ENCODE results near the gene ATG3.
A peak's percentile ranks its signal among the peaks of the same experiment; 100 is the strongest.

ATG3 gene

GRCh38 chr3:112583105-112583504 is 21.3 kb upstream of the ATG3 start:
- no peak for DNase-seq (ENCODE audit: low read depth)
- TF ChIP-seq, protein P1, sequence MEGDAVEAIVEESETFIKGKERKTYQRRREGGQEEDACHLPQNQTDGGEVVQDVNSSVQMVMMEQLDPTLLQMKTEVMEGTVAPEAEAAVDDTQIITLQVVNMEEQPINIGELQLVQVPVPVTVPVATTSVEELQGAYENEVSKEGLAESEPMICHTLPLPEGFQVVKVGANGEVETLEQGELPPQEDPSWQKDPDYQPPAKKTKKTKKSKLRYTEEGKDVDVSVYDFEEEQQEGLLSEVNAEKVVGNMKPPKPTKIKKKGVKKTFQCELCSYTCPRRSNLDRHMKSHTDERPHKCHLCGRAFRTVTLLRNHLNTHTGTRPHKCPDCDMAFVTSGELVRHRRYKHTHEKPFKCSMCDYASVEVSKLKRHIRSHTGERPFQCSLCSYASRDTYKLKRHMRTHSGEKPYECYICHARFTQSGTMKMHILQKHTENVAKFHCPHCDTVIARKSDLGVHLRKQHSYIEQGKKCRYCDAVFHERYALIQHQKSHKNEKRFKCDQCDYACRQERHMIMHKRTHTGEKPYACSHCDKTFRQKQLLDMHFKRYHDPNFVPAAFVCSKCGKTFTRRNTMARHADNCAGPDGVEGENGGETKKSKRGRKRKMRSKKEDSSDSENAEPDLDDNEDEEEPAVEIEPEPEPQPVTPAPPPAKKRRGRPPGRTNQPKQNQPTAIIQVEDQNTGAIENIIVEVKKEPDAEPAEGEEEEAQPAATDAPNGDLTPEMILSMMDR (IDR thresholded peaks at IDR 0.05; ENCODE audit: insufficient read depth, low read depth, low read length, missing control alignments): no peak
- no peak overlapping the region for H3K4me3 ChIP-seq (ENCODE audit: low read depth, low read length)

DNA sequence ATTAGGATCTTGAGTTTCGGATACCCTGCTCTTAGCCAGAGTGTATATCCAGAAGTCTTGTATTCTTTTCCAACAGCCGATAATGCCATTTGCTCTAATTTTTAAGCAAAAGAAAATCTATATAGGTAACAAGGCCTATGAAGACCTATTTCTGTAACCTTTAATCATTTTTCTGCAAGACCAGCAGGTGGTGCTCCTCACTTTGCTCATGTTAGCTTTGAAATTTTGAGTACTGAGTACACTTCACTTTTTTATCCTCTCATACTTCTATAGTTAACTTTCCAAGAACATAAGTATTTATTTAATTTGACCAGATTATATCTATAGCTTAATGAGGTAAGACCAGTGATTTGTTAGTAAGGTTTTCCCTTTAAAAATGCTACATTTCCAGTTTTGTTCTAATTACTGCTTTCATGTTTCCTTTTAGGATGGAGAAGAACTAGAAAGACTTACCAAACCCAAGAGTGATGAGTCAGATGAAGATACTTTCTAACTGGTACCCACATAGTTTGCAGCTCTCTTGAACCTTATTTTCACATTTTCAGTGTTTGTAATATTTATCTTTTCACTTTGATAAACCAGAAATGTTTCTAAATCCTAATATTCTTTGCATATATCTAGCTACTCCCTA is 20.6 kb upstream of the ATG3 start:
- H3K4me3 ChIP-seq (ENCODE audit: low read depth, low read length): no peak overlapping the region
- DNase-seq (ENCODE audit: low read depth): peak; percentile 67
- TF ChIP-seq, protein P1 (IDR thresholded peaks at IDR 0.05; ENCODE audit: insufficient read depth, low read depth, low read length, missing control alignments): peak; percentile 48

DNA sequence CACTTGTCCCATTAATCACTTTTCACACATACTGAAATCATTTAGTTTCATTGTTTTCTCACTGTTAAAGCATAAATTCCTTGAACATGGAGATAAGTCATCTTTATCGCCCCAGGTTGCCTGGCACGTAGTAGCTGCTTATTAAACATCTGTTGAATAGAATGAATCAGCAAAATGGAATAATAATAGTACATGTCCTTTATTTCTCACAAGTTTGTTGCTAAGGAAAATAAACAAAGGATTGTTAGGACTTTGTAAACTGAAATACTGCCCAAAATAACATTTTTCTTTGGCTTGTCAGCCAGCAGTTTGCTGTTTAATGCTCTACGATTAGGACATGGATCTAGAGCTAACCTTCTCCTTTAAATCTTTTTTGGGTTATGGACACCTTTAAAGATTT is 17.9 kb upstream of the ATG3 start:
- TF ChIP-seq, protein P1 (IDR thresholded peaks at IDR 0.05; ENCODE audit: insufficient read depth, low read depth, low read length, missing control alignments): no peak
- DNase-seq (ENCODE audit: low read depth): no peak
- no peak overlapping the region for H3K4me3 ChIP-seq (ENCODE audit: low read depth, low read length)

GRCh38 chr3:112579232-112579631 is 17.5 kb upstream of the ATG3 start:
- TF ChIP-seq, protein P1 (IDR thresholded peaks at IDR 0.05; ENCODE audit: insufficient read depth, low read depth, low read length, missing control alignments): no peak
- no peak for DNase-seq (ENCODE audit: low read depth)

GRCh38 chr3:112572701-112573100 is 10.9 kb upstream of the ATG3 start:
- TF ChIP-seq, protein P1 (IDR thresholded peaks at IDR 0.05; ENCODE audit: insufficient read depth, low read depth, low read length, missing control alignments): no peak
- no peak for DNase-seq (ENCODE audit: low read depth)

More at GRCh38 chr3:112579232-112579631, 17.5 kb upstream of the ATG3 start:
- no peak overlapping the region for H3K4me3 ChIP-seq (ENCODE audit: low read depth, low read length)

GRCh38 chr3:112569265-112569664 is 7.5 kb upstream of the ATG3 start:
- H3K4me3 ChIP-seq (ENCODE audit: low read depth, low read length): no peak overlapping the region
- no peak for DNase-seq (ENCODE audit: low read depth)
- TF ChIP-seq, protein P1 (IDR thresholded peaks at IDR 0.05; ENCODE audit: insufficient read depth, low read depth, low read length, missing control alignments): no peak

More at GRCh38 chr3:112572701-112573100, 10.9 kb upstream of the ATG3 start:
- no peak overlapping the region for H3K4me3 ChIP-seq (ENCODE audit: low read depth, low read length)

DNA sequence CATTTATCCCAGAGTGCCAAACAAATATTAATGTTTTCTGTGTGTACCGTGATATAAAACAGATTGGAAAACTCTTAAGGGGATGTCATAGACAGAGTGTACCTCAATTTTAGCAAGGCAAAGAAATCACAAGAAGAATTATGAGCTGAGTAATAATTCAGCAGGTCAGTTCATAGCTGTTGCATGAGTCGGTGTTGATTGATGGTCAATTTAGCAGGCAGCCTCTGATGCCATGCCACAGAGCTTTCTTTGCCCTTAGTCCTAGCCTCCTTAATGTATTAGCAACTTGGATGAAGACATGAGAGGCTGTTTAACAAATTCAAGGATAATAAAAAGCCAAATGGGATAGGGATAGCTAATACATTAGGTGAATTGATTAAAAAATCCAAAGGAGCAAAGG is 6.9 kb upstream of the ATG3 start:
- TF ChIP-seq, protein P1 (IDR thresholded peaks at IDR 0.05; ENCODE audit: insufficient read depth, low read depth, low read length, missing control alignments): no peak
- H3K4me3 ChIP-seq (ENCODE audit: low read depth, low read length): no peak overlapping the region
- DNase-seq (ENCODE audit: low read depth): no peak
